H1 (cell line): Measurements from ENCODE around the gene RPS6KA6. TPM values are rescaled to one million over a fixed set of nuclear protein-coding genes. Genes with fewer than 3 reads are reported as not detected.

ENCODE experiments used
- CHD7 ChIP-seq: fragments of 300-600 bp; sonication (generic); IDR thresholded peaks from 2 replicates; pipeline ENCODE4 v1.7.1; 2012; ENCODE audit warnings: low read length, moderate library complexity, mild to moderate bottlenecking, inconsistent platforms; ENCODE audit not compliant: insufficient replicate concordance
- EP300 ChIP-seq, 2 experiments: IDR thresholded peaks; 1 replicate in 1 of 2; 2 replicates in 1 of 2; pipeline ENCODE4 v1.6.1; 2011 to 2012; ENCODE audit warnings: low read depth in 2 of 2, low read length in 2 of 2, mild to moderate bottlenecking in 2 of 2, borderline replicate concordance in 1 of 2, inconsistent platforms in 1 of 2, moderate library complexity in 1 of 2
- NANOG ChIP-seq: IDR thresholded peaks from 2 replicates; pipeline ENCODE4 v1.6.1; 2011; ENCODE audit warnings: low read length, low read depth, mild to moderate bottlenecking, inconsistent platforms; ENCODE audit not compliant: insufficient read depth, poor library complexity, severe bottlenecking
- polyA plus RNA-seq, 7 experiments: library from polyadenylated mRNA; depleted of rRNA in 3 of 7; stranded (reverse) in 5 of 7; unstranded in 2 of 7; fragments of >200 nt in 5 of 7; fragments of 200-250 nt in 2 of 7; gene quantifications; 1 replicate in 5 of 7; 2 replicates in 1 of 7; 4 replicates in 1 of 7; pipeline versions ENCODE4 v1.2.1 to v1.2.3, GENCODE V29; 2011 to 2013; ENCODE audit warnings: missing spikeins in 2 of 7, mixed read lengths in 2 of 7
- total RNA-seq: library from RNA; stranded (reverse); fragmentation: NEBNext Ultra II Directional; extraction: Animal tissue kit (Norgen Biotek cat#: 25700); gene quantifications from 2 replicates; pipeline ENCODE4 v1.2.1, GENCODE V29; 2021
- TF ChIP-seq, protein P1 (sequence below): IDR thresholded peaks from 2 replicates; pipeline ENCODE4 v1.6.1; 2011; ENCODE audit warnings: low read length, improper control_type of control experiment

RPS6KA6 gene
- total and polyA plus RNA-seq, 2 of the 8 experiments (the other 6 are each of a cell fraction or from before 2014, with no cell fraction given), result 3.5 to 14.6 TPM

GRCh38 chrX:84162401-84162800 is 25.6 kb downstream of the RPS6KA6 start (continued):
- TF ChIP-seq CHD7 (no peak), NANOG (no peak), EP300 (IDR thresholded peaks at IDR 0.05; ENCODE audit: borderline replicate concordance in 1 of 2, low read depth in 2 of 2, low read length in 2 of 2) (no peak)
- TF ChIP-seq, protein P1, sequence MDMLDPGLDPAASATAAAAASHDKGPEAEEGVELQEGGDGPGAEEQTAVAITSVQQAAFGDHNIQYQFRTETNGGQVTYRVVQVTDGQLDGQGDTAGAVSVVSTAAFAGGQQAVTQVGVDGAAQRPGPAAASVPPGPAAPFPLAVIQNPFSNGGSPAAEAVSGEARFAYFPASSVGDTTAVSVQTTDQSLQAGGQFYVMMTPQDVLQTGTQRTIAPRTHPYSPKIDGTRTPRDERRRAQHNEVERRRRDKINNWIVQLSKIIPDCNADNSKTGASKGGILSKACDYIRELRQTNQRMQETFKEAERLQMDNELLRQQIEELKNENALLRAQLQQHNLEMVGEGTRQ, result no peak
